H9 (cell line): Measurements from ENCODE around the gene PDE6G. TPM values are rescaled to one million over a fixed set of nuclear protein-coding genes. Genes with fewer than 3 reads are reported as not detected.

Experiments used
- DNase-seq: peaks from one replicate; pipeline ENCODE4 v3.0.0-alpha.2; 2017
- H2AFZ ChIP-seq: one replicate; pipeline ENCODE4 v1.6.1; 2013; ENCODE audit warnings: mild to moderate bottlenecking, low read length, control low read depth, moderate library complexity
- H2AK5ac ChIP-seq: 2 replicates; pipeline ENCODE4 v1.6.1; 2013; ENCODE audit warnings: low read length, control low read depth, mixed read lengths; ENCODE audit not compliant: insufficient read length
- H2BK120ac ChIP-seq: one replicate; pipeline ENCODE4 v1.6.1; 2013; ENCODE audit warnings: low read depth, mild to moderate bottlenecking, low read length, control low read depth, inconsistent platforms; ENCODE audit not compliant: poor library complexity, severe bottlenecking
- H2BK12ac ChIP-seq: 2 replicates; pipeline ENCODE4 v1.6.1; 2013; ENCODE audit warnings: low read length, control low read depth, mixed read lengths, low read depth; ENCODE audit not compliant: insufficient read length
- H2BK15ac ChIP-seq: 2 replicates; pipeline ENCODE4 v1.6.1; 2013; ENCODE audit warnings: low read depth, low read length, control low read depth
- H2BK20ac ChIP-seq: one replicate; pipeline ENCODE4 v1.6.1; 2013; ENCODE audit warnings: low read depth, mild to moderate bottlenecking, low read length, control low read depth, inconsistent platforms; ENCODE audit not compliant: poor library complexity, severe bottlenecking
- H2BK5ac ChIP-seq: 2 replicates; pipeline ENCODE4 v1.6.1; 2013; ENCODE audit warnings: low read length, control low read depth, mixed read lengths; ENCODE audit not compliant: insufficient read length
- H3K14ac ChIP-seq: 2 replicates; pipeline ENCODE4 v1.6.1; 2013; ENCODE audit warnings: low read length, control low read depth; ENCODE audit not compliant: insufficient read depth
- H3K18ac ChIP-seq: 2 replicates; pipeline ENCODE4 v1.6.1; 2013; ENCODE audit warnings: low read depth, mild to moderate bottlenecking, mixed read lengths, low read length, control low read depth; ENCODE audit not compliant: insufficient read length
- H3K23ac ChIP-seq: 2 replicates; pipeline ENCODE4 v1.6.1; 2013; ENCODE audit warnings: low read length, control low read depth, mixed read lengths, low read depth; ENCODE audit not compliant: insufficient read length
- H3K23me2 ChIP-seq: 2 replicates; pipeline ENCODE4 v1.6.1; 2013; ENCODE audit warnings: low read depth, mild to moderate bottlenecking, mixed read lengths, low read length, control low read depth; ENCODE audit not compliant: insufficient read length, poor library complexity, severe bottlenecking
- H3K27ac ChIP-seq: 2 replicates; pipeline ENCODE4 v1.5.1; 2013; ENCODE audit warnings: low read length, control low read depth, mixed read lengths, low read depth; ENCODE audit not compliant: insufficient read length
- H3K27me3 ChIP-seq: 2 replicates; pipeline ENCODE4 v1.6.1; 2013; ENCODE audit warnings: low read length, control low read depth, inconsistent platforms; ENCODE audit not compliant: insufficient read depth
- H3K4ac ChIP-seq: 2 replicates; pipeline ENCODE4 v1.6.1; 2013; ENCODE audit warnings: low read depth, mild to moderate bottlenecking, control low read depth, inconsistent platforms, low read length, moderate library complexity
- H3K4me1 ChIP-seq: 2 replicates; pipeline ENCODE4 v1.6.1; 2013; ENCODE audit warnings: low read length, control low read depth, inconsistent platforms; ENCODE audit not compliant: insufficient read depth
- H3K4me2 ChIP-seq: 2 replicates; pipeline ENCODE4 v1.6.1; 2013; ENCODE audit warnings: low read length, control low read depth, mixed read lengths; ENCODE audit not compliant: insufficient read length, insufficient read depth
- H3K56ac ChIP-seq: 2 replicates; pipeline ENCODE4 v1.6.1; 2013; ENCODE audit warnings: low read depth, mild to moderate bottlenecking, mixed read lengths, low read length, control low read depth; ENCODE audit not compliant: insufficient read length
- H3K79me1 ChIP-seq: 2 replicates; pipeline ENCODE4 v1.6.1; 2013; ENCODE audit warnings: low read depth, mild to moderate bottlenecking, moderate library complexity, low read length, control low read depth, inconsistent platforms; ENCODE audit not compliant: insufficient read depth, poor library complexity, severe bottlenecking
- H3K79me2 ChIP-seq: 2 replicates; pipeline ENCODE4 v1.6.1; 2013; ENCODE audit warnings: low read length, control low read depth, inconsistent platforms; ENCODE audit not compliant: insufficient read depth
- H3K9ac ChIP-seq: 2 replicates; pipeline ENCODE4 v1.6.1; 2013; ENCODE audit warnings: low read length, control low read depth, mixed read lengths; ENCODE audit not compliant: insufficient read length; ENCODE audit errors: extremely low read depth
- H3K9me3 ChIP-seq: one replicate; pipeline ENCODE4 v1.6.1; 2013; ENCODE audit warnings: low read depth, low read length, inconsistent platforms; ENCODE audit not compliant: control insufficient read depth
- H3T11ph ChIP-seq: one replicate; pipeline ENCODE4 v1.6.1; 2013; ENCODE audit warnings: mild to moderate bottlenecking, low read length, control low read depth, inconsistent platforms
- H4K20me1 ChIP-seq: one replicate; pipeline ENCODE4 v1.6.1; 2013; ENCODE audit not compliant: control insufficient read depth, insufficient read length, insufficient read depth
- H4K5ac ChIP-seq: 2 replicates; pipeline ENCODE4 v1.6.1; 2013; ENCODE audit warnings: low read depth, mild to moderate bottlenecking, mixed read lengths, low read length, control low read depth; ENCODE audit not compliant: insufficient read length
- H4K8ac ChIP-seq: replicated peaks from 2 replicates; pipeline ENCODE4 v1.6.1; 2013; ENCODE audit warnings: low read length, control low read depth, mixed read lengths, low read depth; ENCODE audit not compliant: insufficient read length
- H4K91ac ChIP-seq: 2 replicates; pipeline ENCODE4 v1.6.1; 2013; ENCODE audit warnings: low read depth, mild to moderate bottlenecking, moderate library complexity, mixed read lengths, low read length, control low read depth; ENCODE audit not compliant: insufficient read length
- H3K27ac Mint-ChIP-seq, 3 experiments: 2 replicates in 2 of 3; 3 replicates in 1 of 3; pipeline ENCODE4 v1.8.0; 2020 to 2021; ENCODE audit warnings: mixed read lengths in 3 of 3, mild to moderate bottlenecking in 1 of 3, moderate library complexity in 1 of 3
- H3K27me3 Mint-ChIP-seq: 2 replicates; pipeline ENCODE4 v1.8.0; 2021; ENCODE audit warnings: low read depth, mild to moderate bottlenecking, moderate library complexity, mixed read lengths
- H3K36me3 Mint-ChIP-seq, 3 experiments: 2 replicates in 2 of 3; 3 replicates in 1 of 3; pipeline ENCODE4 v1.8.0; 2020 to 2021; ENCODE audit warnings: low read depth in 3 of 3, mixed read lengths in 3 of 3; ENCODE audit not compliant: insufficient read depth in 1 of 3
- H3K4me1 Mint-ChIP-seq, 2 experiments: 2 replicates each; pipeline ENCODE4 v1.8.0; 2020; ENCODE audit warnings: mixed read lengths in 2 of 2
- H3K4me3 Mint-ChIP-seq, 2 experiments: 2 replicates in 1 of 2; 3 replicates in 1 of 2; pipeline ENCODE4 v1.8.0; 2020 to 2021; ENCODE audit warnings: mild to moderate bottlenecking in 2 of 2, mixed read lengths in 2 of 2, moderate library complexity in 1 of 2
- H3K9me3 Mint-ChIP-seq, 2 experiments: 2 replicates in 1 of 2; 3 replicates in 1 of 2; pipeline ENCODE4 v1.8.0; 2020; ENCODE audit warnings: mild to moderate bottlenecking in 2 of 2, mixed read lengths in 2 of 2, moderate library complexity in 1 of 2
- CTCF ChIP-seq: fragments of 200-600 bp; sonication (generic); conservative IDR thresholded peaks from 3 replicates; pipeline ENCODE4 v1.8.0; 2021; ENCODE audit warnings: antibody characterized with exemption, mild to moderate bottlenecking
- WGBS: extraction: QIAGEN DNeasy Blood & Tissue Kit; methylation state at CpG from one replicate; pipeline ENCODE4 v1.1.7; 2013; ENCODE audit warnings: missing lambda C conversion rate, low lambda C conversion rate, mixed read lengths; ENCODE audit not compliant: insufficient read length; ENCODE audit errors: extremely low coverage; 5-methylcytosine and 5-hydroxymethylcytosine counted together
- total RNA-seq: library from RNA; stranded (reverse); gene quantifications from 2 replicates; pipeline ENCODE4 v1.2.1, GENCODE V29; 2021

PDE6G gene
- total RNA-seq, 1 experiment from 2014 or later = 5.7 TPM

GRCh38 chr17:81681672-81682071 is 25.3 kb upstream of the PDE6G start:
- Histone ChIP-seq H3K23me2 (peaks cover 10% of the 10 kb centered on the region), H2BK20ac (no peak overlapping the region), H2AK5ac (no peak overlapping the region), H2BK120ac (no peak overlapping the region), H3K27me3 (no peaks in the 10 kb centered on the region), H3K79me1 (peaks cover 8% of the 10 kb centered on the region), H3K18ac (no peak overlapping the region), H2BK5ac (no peak overlapping the region), H3K23ac (no peak overlapping the region), H3K79me2 (peaks cover 9% of the 10 kb centered on the region; the same call in 1 of the 2 replicates), H3K4ac (no peak overlapping the region), H4K5ac (no peak overlapping the region), H2AFZ (no peak overlapping the region), H2BK15ac (no peak overlapping the region), H3T11ph (no peak overlapping the region), H3K4me2 (no peak overlapping the region), H3K56ac (no peak overlapping the region), H3K4me1 (no peaks in the 10 kb centered on the region), H3K27ac (no peak overlapping the region), H3K9ac (no peak overlapping the region), H3K14ac (no peak overlapping the region), H4K20me1 (no peaks in the 10 kb centered on the region), H3K9me3 (no peaks in the 10 kb centered on the region), H4K91ac (no peak overlapping the region), H4K8ac (no peak overlapping the region), H2BK12ac (no peak overlapping the region)
- H3K9me3 Mint-ChIP-seq = no peaks in the 10 kb centered on the region
- TF ChIP-seq CTCF = no peak
- peak overlapping the region; percentile 22 to 54; a peak in 4 of 5 replicates for H3K4me3 Mint-ChIP-seq
- H3K4me1 Mint-ChIP-seq = peaks cover 14 to 20% of the 10 kb centered on the region in 2 experiments
- no peaks in the 10 kb centered on the region; the same call in 1 of the 2 replicates for H3K27me3 Mint-ChIP-seq
- WGBS = no CpG with 5 or more reads among the region's 17 CpGs
- DNase-seq = no peak
- peaks cover 4 to 28% (median 19%) of the 10 kb centered on the region in 3 experiments for H3K36me3 Mint-ChIP-seq
- H3K27ac Mint-ChIP-seq = no peak overlapping the region; a peak in 1 of 7 replicates
